ENCODE results near the gene ANAPC10.

DNA sequence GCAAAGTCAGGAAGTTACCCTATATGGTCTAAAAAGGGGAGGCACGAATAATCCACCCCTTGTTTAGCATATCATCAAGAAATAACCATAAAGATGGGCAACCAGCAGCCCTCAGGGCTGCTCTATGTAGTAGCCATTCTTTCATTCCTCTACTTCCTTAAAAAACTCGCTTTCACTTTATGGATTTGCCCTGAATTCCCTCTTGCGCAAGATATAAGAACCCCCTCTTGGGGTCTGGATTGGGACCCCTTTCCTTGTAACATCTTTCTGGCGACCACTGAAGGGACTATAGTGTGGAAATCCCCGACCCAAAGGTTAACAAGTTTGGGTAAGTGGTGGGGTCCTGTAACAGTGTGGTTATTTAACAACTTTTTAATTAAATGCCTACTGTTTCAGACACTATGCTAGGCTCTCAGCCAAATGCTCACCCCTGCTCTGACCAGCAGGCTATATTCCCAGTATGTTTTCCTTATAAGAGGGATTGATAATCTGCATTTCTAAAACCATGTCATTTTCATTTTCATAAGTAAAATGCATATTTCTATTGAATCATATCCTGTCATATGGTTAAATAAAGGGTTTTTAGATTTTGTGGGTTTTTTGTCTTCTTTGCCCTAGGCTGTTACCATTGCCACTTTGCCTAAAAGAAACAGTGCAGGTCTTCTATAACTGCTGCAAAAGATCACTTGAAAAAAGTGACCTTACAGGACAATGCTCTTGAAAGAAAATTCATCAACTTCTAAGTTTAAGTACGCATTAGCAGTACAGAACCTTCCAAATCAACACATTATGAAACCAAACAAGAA is 41.5 kb downstream of the ANAPC10 start:
- TF ChIP-seq, protein P1, sequence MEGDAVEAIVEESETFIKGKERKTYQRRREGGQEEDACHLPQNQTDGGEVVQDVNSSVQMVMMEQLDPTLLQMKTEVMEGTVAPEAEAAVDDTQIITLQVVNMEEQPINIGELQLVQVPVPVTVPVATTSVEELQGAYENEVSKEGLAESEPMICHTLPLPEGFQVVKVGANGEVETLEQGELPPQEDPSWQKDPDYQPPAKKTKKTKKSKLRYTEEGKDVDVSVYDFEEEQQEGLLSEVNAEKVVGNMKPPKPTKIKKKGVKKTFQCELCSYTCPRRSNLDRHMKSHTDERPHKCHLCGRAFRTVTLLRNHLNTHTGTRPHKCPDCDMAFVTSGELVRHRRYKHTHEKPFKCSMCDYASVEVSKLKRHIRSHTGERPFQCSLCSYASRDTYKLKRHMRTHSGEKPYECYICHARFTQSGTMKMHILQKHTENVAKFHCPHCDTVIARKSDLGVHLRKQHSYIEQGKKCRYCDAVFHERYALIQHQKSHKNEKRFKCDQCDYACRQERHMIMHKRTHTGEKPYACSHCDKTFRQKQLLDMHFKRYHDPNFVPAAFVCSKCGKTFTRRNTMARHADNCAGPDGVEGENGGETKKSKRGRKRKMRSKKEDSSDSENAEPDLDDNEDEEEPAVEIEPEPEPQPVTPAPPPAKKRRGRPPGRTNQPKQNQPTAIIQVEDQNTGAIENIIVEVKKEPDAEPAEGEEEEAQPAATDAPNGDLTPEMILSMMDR (IDR thresholded peaks at IDR 0.05), result no peak
- TF ChIP-seq POLR2A (IDR thresholded peaks at IDR 0.05), result no peak

Data from right lobe of liver (tissue), 4 donors.